Measurements from ENCODE around the gene MEOX2.

The MEOX2 gene

DNA sequence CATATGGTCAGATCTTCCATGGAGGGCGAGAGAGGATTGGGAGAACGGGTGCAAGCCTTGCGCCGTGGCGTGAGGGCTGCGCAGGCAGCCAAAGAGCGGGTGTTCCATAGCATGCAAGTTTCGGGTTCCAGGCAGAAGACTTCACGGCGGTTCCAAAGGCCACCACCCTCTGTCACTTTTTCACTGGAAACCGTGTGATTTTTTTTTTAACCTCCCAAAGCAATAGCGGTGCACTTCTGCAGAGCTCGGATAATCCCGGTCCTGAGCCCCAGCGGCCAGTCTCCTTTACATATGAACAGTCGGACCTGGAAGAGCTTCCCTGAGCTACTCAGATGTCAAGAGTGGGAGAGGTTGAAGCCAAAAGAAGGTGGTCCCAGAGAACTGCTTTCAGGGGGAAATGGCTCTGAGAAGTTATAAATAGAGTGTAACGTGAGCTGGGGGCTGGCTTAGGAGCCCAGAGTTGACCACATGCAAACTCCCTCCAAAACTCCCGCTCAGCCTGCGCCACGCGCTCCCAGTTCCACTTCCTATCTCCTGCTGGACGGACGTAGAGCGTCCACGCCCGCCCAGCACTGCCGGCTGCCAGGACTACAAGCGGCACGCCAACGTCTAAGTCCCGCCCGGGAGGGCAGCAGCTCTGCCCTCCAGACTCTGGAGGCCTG, at the start of gene MEOX2:
MEOX2 (minus strand) TSS at position 389 of the 662 bp plus-strand sequence; CDS start at position 108, 281 bp downstream.
- DNase-seq (ENCODE audit: low spot score) = peak; percentile 35

DNA sequence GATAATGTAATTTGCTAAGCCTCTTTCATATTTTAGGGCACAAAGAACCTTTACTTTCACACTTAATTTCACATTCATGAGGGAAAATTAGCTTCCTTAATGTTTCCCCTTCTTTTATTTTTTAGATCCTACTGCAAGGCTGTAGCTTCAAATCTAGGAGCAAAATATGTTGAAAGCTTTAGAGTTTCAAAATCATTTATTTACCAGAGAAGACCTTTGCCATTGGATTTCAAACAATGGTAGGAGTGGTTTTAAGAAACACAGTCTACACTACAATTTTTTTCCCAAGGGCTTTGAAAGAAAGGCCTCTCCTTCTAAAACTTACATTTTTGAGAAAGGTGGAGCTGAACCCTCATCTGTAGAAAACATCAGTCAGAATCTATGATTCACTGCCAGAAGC, 43.3 kb upstream of the MEOX2 start:
- no peak for DNase-seq (ENCODE audit: low spot score)

DNA sequence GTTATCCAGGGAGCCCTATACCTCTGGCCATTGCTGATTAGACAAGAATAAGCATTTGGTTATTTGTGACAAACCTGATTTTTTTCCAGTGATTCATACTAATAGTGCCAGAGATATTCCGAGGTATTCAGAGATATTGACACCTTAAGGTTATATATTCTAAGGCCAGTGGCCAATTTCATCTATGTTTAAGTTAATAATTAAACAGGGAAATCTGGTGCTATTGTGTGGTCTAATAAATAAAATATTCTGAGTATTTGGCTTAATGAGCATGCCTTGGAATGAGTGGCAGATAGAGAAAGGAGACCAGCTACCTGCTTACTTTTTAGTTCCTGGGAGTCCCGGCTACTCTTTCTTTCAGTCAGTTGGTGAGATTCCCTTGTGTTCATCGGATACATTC, 38.6 kb upstream of the MEOX2 start:
- no peak for DNase-seq (ENCODE audit: low spot score)

DNA sequence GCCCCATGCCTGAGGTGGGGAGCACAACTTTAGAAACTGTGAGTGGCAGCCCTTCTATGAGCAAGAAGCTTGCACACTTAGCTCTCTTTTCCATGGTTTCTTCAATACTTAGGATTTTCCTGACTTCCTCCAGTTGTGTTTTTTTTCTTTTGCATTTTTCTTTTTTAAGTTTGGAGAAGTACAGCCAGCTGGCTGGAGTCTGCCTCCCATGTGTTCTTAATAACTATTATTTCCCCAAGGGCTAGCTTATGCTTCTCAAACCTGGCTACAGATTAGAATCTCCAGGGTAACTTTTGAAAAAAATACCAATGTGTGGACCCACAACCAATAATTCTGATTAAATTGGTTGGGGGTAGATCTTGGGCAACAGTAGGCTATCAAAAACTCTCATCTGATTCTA, 37.4 kb upstream of the MEOX2 start:
- DNase-seq (ENCODE audit: low spot score) = no peak

DNA sequence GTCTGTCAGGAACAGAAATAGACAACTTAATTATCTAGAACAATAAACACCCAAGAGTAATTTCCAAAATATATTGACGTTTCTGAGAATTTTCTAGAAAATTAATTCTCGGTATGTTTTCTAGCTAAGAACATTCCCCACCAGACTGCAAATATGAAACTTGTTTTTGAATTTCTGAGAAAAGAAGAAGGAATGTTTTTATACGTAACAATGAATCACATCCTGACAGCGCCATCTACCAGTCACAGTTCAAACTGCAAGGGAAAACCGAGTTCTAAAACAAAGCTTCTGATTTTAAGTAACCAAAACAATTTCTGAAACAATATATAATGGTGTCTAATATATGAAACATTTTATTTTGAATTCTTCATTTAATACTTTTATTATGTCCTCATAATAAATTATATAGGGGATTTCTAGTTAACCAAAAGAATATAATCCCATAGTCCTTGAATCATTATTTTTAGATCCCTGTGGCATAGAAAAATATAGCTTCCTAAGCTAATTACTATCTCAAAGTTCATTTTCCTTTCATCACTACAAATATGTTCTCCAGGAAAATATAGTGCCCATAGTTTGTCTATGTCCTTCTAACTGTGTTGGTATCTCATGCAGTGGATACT, 34.5 kb upstream of the MEOX2 start:
- no peak for DNase-seq (ENCODE audit: low spot score)

DNA sequence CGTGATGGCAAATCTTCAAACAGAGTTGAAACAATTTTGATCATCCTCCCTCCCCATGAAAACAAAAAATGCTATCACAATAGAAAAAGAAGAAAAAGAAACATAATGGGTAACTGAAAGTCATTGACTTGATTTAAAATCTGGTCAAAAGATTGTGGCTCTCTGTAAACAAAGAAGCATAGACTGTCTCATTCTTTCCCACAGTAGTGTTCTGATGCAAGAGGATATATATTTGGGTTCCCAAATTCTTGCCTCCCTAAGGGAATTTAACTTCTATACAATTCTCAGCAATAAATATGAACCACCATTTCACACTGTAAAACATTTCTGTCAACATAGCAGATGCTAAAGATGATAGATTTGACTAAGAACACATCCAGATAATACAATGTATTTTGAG, 32.8 kb upstream of the MEOX2 start:
- no peak for DNase-seq (ENCODE audit: low spot score)

DNA sequence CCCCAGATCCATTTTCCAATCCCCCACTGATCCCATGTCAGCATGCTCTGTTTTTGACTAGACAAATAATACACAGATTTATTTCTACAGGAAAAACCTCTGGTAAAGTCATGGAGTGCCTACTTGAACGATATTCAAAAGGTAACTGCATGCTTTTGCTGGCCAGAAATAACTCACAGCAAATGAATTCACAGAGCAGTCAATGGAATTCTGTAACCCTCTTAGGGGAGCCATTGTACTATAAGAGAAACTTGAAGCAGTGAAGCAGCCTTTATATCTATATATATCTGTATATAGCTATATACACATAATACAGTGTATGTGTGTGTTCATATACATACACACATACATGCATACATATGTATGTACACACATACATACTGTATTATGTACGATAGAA, 29.0 kb upstream of the MEOX2 start:
- no peak for DNase-seq (ENCODE audit: low spot score)

DNA sequence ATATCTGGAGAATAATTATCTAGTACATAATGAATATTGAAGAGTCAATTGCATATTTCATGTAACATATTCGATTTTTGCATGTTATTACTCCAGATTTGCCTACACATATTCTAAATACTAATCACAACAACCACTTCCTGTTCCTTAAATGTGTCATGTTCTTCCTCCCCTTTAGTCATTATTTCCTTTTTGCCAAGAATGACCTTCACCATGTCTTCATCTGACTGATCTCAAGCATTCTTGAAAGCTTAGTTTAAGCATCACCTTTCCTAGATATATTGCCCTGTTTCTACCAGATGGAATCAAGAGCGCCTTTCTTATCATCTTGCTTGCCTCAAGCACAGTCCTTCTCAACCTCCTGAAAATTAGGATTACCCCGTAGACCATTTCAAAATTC, 23.5 kb upstream of the MEOX2 start:
- no peak for DNase-seq (ENCODE audit: low spot score)

DNA sequence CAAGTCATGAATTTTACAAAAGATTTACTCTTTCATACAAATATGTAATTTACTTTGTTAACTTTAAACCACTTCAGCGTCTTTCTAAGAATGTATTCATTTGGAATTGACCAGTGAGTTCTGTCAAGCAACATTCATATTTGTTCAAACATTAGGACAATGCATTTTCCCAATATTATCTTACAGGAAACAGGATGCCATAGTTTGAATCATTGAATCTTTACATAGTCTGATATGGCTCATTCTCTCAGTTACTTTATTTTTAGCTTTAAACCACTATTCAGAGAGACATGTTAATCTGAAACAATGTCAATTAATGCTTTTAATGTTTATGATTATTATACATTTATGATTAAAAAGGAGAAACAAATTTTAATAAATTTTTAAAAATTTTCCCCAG, 21.1 kb upstream of the MEOX2 start:
- no peak for DNase-seq (ENCODE audit: low spot score)

DNA sequence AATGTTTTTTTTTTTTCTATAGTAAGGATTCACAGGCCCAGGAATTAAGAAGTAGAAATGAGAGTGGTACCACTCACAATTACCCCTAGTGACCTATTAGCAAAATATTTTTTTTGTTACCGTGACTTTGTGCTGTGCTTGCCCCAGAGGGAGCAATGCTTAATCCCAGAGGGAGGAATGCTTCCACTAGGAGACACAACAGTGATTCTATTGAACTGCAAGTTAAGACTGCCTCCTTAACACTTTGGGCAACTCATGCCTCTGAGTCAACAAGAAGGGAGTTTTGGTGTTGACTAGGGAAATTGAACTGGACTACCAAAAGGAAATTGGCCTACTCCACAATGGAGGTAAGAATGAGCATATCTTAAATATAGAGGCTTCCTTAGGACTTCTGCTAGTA, 17.2 kb upstream of the MEOX2 start:
- DNase-seq (ENCODE audit: low spot score) = no peak

DNA sequence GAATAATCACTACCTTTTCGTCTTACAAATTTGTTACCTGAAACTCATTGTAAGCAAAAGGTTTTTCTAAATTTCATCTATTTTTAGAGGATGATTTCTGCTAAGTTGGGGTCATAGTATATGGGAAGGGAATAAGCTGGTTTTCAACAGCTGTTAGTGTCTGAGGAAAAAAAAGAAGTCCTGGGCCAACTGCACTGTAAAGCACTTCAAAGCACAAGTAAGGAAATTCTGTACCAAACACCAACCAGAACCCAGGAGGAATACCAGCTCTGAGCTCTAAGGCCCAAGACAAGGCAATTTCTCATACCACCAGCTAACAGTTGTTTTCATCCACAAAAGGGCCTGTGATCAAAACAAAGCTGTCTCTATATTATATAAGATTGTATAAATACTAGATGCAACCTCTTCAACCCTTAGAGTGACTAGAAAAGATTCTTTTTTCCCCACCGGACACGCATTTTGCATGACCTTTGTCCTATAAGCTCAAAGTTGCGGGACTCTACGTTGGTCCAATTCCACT, 6.1 kb upstream of the MEOX2 start:
- no peak for DNase-seq (ENCODE audit: low spot score)

DNA sequence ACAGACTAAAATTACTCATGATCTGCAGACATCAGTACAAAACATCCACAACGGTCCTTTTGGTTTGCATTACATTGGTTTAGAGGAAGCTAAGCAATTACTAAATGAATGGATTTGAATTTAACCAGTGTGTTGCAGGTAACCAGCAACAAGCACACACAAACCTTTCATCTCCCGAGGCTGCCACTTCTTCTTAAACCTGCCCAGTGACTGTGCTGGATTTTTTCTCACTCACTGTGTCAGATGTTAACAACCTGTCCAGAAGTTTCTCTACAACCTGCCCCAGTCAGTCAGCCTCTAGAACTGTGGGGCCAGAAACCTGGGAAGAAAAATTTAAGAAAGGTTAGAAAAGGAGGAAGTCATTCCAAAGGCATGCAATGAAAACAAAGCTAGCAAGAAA, 2.4 kb upstream of the MEOX2 start:
- no peak for DNase-seq (ENCODE audit: low spot score)

DNA sequence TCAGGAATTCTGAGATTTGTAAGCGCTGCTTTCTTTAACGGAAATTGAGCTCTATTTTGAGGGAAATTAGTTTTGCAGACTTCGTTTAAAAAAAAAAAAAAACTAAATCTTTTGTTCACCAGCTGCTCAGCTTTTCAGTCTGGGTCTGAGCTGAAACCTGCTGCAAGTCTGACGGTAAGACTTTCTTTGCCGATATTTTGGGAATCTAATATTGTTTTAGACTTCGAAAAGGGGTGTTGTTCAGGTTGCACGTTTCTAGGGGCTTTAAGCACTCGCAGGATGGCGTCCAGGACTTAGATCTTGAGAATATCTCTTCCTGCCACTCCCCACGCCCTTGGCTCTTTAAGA, 1.8 kb upstream of the MEOX2 start:
- DNase-seq (ENCODE audit: low spot score) = no peak

DNA sequence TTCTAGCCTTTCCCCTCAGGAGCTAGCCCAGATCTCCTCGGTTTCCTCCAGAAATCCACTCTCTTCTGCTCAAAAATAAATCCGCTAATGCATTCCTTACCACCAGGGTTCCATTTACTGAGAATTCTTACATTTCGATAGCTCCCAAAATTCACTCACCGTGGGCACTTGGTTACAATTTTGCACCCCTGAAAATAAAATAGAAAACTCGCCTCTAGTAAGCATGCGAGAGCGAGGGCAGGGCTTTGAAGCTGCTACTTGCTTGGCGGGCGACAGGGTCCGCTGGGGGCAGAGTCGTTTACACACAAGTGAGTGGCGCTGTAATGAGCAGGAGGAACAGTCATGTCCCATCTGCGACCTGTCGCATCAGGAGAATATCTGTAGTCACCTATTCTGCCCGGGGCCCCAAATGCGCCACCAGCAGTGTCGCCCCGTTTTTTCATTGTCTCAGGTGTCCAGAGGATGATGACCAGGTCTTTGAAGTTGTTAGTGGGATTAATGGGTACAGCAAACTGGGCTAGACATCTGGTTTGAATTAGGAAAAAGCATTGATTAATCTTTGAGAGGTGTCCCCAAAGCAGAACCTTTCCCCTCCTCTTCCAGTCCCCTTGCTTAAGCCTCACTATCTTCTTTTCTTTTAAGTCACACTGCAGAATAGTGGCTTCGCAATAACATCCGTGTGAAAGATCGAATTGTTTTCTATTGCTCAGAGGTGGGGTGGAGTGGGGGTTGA, 1.2 kb upstream of the MEOX2 start:
- no peak for DNase-seq (ENCODE audit: low spot score)

DNA sequence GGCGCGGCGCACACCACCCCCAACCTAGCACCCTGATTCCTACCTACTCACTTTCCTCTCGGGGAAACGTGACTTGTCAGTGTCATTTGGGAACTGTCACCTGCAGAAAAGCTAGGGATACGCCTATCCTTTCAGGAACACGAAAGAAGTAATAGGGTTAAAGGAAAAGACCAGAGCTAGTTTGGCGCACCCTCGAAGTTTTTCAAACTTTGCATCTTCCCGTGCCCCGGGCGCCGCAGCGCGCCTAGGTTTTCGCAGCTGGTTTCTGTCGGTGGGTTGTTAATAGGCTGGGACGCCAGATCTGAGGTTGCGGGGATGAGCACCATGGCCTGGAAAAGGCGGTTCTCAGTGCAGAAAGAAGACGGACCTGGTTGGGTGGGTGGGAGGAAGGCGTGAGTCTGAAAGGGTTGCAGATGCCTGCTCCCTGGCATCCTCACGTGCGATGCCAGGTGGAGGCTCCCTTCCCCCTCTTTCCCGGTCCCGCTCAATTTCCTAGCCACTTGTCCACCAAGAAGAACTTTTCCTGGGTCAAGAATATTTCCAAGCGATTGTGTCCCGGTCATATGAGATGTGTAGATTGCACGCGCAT, 568 bp upstream of the MEOX2 start:
- no peak for DNase-seq (ENCODE audit: low spot score)

DNA sequence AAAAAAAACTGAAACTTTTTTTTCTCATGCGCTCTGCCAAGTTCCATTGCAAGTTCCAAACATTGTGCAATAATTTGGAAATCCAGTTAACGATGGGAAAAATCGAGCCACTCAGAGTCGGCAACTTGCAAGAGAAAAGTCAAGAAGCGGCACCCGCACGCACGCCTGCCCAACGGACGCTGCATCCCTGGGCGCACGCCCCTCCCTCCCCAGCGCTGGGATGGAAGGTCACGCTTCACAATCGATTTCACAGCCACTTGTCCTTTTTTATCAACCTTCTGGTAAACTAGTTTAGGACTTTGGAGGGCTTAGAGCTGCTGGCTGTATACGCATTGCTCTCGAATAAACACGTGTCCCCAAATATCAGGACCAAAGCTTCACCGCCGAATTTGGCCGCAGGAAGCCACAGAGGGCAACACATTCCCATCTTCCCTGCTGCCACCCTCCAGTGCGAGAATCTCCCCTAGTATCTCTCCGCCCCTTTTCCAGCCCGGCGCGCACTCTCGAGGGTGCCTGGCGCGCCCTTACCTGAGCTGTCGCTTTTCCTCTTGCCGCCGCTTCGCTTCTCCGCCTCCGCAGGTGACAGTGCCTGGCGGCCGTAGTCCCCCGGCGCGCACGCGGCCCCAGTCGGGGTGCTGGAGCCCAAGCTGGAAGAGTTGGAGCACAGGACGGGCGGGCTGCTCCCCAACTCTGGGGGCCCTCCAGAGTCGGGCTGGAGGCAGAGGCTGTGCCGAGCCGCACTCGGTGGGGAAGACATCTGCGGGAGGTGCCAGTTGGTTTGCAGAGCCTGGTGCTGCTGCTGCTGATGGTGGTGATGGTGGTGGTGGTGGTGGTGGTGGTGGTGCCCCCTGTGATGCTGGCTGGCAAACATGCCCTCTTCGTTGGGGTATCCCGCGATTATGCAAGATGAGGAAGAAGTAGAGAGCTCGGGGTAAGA, 857 bp downstream of the MEOX2 start:
- no peak for DNase-seq (ENCODE audit: low spot score)

DNA sequence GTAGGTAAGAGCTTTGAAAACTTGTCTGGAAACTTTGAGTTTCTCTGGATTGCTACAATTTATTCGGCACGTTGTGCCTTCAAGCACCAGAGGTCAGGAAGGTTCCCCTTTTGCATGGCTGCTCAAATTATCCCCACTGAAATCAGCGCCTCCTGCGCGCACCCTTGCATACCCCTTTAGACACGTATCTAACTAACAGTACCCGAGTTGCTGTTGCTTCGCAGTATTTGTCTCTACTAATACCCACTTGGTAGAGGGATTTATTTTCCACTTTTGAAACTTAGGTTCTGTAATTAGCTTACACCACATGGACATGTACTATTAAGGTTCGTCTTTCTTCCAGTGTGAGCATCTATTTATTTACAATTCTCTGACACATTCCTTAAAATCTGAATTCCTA, 1.6 kb downstream of the MEOX2 start:
- DNase-seq (ENCODE audit: low spot score) = no peak

DNA sequence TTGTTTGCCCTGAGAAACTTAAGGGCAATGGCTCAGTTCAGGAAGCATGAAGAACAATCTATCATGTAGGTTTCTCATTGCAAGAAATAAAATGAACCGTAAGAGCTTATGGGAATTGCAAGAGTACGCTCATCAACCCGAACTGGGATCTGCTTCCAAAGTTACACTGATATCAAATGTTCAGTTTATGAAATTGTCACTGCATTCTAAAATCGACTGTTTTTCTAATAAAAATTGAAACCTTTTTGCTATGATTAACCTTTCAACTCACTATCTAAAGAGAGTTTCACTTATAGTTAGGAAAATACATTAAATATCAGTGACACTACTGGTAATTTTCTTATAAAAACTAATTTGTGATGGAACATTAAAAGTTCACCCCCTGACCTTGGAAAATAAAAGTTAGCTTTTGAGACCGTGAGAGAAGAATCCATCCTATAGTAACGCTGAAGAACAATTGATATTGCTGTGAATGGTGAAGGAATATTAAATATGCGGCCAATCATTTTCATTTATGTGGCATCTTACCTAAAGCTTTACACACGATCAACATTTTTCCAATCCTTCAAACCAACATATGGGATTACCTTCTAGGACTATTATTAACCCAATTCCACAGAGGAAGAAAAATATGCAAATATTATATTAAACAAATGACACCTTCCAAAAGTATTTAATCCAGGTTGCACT, 2.2 kb downstream of the MEOX2 start:
- DNase-seq (ENCODE audit: low spot score) = no peak

DNA sequence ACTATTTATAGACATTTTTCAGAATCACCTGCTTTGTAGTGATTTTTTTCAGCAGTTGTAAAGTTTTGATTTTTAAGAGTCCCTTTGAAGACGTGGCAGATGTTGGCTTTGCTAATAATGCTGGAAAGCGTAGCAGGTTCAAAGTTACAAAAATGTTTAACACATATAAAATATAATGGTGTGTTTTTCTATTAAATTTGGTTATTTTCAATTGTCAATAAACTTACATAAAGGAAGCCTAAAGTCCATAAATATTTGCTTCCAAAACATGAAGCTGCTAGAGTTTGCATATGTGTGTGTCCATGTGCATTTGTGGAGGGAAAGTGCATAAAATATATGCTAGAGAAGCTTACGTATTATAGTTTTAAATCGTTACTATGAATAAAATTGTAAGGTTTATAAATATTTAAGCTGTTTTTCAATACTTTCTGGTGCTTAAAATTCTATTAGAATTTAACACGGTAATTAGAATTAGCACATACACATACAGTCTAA, 3.7 kb downstream of the MEOX2 start:
- no peak for DNase-seq (ENCODE audit: low spot score)

DNA sequence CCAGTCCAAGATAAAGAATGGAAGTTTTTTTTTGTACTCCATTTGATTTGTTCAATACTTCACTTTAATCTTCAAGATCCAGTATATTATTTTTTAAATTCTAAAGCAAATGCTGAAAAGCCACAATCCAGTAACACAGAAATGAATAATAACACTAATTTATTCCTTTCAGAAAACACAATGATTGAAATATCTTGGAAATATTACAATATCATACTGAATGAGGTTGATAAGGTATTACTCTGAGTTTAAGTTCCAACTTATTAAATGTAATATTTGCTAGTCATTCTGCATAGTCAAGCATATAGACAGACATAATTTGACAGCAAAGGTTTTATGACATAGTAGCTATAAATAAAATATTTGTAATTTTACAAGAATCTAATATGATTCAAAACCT, 4.4 kb downstream of the MEOX2 start:
- no peak for DNase-seq (ENCODE audit: low spot score)

DNA sequence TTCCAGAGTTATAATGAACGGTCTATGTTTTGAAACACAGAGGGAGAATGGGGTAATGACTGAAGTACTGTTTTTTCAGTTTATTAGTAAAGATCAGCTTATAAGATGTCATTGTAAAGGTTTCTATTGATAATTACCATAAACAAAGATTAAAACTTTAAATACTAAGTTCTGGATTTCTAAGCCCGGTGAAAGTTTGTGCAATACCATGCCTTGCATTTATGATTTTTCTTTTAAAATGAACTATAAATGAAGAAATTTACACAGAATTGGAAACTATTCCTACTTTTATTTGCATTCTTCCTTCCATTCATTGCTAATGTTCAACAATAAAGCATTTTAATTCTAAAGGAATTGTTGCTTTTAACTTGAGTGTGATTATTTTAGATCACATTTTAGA, 4.9 kb downstream of the MEOX2 start:
- no peak for DNase-seq (ENCODE audit: low spot score)
